Right lobe of liver (tissue), 4 donors: ENCODE data around the gene METTL6.

Source experiments
- CTCF ChIP-seq, 4 donors: fragments of 200-600 bp in 3 of 4; fragments of 450-650 bp in 1 of 4; IDR thresholded peaks; one replicate each; pipeline versions ENCODE4 v1.5.1 to v1.8.0; 2016 to 2022; ENCODE audit warnings: antibody characterized with exemption in 4 of 4, mild to moderate bottlenecking in 2 of 4
- POLR2A ChIP-seq: fragments of 450-650 bp; IDR thresholded peaks from one replicate; pipeline ENCODE4 v1.6.1; 2017; ENCODE audit warnings: antibody characterized with exemption, mild to moderate bottlenecking
- donor health status: DM: no; HTN: no; CAD: no.
- donor health status: DM: no; HTN: no; CAD: no.
- donor health status: DM: no; HTN: yes; CAD: no.

- no peak for TF ChIP-seq CTCF (IDR thresholded peaks at IDR 0.05)
- no peak for TF ChIP-seq POLR2A
Observed at GRCh38 chr3:15368561-15369135, 58.7 kb downstream of the METTL6 start.
